Activated CD4-positive, alpha-beta T cell treated with anti-CD3 and anti-CD28 coated beads, Interleukin-2, amount 50 U/mL, for 16 hours (primary cell): Measurements from ENCODE around the gene KCND2.
"Not testable (repeated sequence)": the region's sequence is repeated elsewhere in the genome, so short reads cannot be mapped to it uniquely, and the experiment has no call there.

ENCODE experiments used
- DNase-seq: peaks from one replicate; pipeline ENCODE4 v3.0.0-alpha.2; 2020

The KCND2 gene

DNA sequence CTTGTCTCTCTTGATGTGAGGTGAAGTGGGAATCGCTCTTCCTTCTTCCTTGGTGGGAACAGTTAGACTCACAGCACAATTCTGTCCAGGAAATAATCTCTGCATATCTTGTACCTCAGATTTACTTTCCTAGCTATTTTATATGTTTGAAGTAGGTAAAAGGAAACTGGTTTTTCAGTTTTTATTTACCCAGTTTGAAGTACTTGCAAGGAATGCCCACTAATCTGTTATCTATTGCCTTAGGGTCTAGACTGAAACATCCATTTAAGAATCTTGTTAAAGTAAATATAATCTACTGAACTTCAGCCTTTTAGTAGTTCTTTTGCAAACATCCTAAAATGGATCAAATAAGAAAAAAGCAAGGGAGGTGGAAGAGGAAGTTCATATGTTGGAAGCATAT, 229.8 kb downstream of the KCND2 start:
- DNase-seq: no peak

DNA sequence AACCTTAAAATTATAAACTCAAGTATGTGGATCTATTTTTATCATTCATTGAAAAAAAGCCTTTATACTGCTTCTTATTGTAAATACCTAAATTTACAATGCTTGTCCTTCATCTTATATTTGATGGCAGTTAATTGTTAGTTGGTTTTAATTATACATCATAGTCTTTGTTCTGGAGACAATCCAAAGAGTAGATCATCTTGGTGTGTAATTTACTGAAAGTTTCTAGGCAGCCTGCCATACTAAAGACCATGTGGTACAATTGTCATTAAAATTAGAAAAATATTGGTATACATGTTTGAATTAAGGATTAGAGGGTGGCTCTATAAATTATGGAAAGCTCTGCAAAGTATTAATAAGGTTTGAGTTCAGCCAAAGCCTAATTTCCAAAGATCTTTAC, 231.4 kb downstream of the KCND2 start:
- DNase-seq: no peak

DNA sequence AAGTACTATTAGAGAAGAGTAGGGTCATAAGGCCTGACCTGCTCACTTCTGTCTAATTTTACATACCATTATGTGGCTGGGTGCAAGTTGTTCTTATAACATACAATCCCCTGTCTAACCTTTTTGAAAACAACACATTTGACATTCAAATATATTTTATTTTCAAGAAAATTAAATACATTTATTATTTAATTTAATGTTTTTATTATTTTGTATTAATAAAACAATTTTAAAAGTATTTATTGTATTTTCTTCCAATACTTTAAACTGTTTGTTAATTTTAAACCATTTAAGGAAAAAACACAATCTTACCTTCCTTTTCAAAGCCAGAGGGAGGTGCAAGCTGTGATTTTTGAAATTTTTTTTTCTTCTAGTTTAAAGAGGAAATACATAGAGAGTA, 232.8 kb downstream of the KCND2 start:
- no peak for DNase-seq

DNA sequence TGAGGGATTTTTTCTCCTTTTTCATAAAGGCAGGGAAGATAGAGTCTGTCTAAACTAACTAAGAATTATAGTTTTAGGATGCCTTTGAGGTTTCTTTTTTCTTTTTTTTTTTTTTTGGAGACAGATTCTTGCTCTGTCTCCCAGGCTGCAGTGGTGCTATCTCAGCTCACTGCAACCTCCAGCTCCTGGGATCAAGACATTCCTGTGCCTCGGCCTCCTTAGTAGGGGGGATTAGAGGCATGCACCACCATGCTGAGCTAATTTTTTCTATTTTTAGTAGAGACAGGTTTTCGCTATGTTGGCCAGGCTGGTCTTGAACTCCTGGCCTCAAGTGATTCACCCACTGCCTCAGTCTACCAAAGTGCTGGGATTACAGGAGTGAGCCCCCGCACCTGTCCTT, 239.7 kb downstream of the KCND2 start:
- no peak for DNase-seq

DNA sequence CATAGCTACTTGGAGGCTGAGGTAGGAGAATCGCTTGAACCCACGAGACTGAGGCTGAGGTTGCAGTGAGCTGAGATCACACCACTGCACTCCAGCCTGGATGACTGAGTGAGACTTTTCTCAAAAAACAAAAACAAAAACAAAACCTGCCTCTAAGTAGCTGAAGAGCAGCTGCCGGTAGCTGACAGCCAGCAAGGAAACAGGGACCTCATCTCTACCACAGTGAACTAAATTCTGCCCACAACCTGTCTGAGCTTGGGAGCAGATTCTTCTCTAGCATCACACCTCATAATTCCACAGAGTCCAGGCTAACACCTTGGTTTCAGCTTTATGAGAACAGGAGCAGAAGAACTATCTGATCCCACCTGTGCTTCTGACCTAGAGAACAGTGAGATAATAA, 246.2 kb downstream of the KCND2 start:
- no peak for DNase-seq

DNA sequence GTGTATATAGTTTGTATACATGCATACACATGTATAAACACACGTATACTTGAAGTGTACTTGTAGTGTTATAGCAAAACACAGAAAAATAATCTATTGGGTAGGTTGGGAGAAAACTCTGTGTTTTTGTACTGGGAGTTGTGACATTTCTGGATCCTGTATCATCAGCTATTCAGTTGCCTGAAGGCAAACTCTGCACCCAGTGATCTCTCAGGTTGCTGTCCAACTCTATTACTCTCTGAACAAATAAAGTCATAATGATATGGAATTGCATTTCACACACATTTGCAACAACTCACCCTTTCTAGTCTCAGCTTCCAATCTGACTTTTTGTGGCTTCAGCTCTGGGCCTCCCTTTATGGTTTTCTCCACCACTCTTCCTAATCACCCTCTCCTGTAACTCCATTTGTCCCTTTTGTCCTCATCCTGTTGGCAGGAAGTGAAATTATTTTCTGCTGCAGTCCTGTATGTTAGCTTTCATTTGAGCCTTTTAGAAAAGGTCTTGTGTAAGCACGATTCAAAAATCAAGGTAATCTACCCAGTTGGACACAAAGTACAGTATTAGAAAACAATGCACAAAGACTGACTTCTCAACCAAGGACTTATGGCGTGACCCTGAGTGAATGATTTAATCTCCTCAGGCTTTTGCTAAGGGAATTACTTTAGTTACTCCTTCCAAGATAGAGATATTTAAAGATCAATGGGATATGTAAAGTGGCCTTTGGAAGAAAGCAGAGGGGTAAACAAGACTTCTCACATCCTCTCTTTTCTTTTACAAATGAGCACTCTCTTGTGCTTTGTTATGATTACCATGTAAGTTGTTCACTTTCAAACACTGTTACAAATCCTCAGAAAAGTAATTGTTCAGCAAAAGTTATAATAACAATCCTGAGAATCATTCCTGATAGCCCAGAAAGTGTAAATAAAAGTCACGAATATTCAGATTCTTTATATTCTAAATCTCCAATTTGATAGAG, 249.1 kb downstream of the KCND2 start:
- no peak for DNase-seq

DNA sequence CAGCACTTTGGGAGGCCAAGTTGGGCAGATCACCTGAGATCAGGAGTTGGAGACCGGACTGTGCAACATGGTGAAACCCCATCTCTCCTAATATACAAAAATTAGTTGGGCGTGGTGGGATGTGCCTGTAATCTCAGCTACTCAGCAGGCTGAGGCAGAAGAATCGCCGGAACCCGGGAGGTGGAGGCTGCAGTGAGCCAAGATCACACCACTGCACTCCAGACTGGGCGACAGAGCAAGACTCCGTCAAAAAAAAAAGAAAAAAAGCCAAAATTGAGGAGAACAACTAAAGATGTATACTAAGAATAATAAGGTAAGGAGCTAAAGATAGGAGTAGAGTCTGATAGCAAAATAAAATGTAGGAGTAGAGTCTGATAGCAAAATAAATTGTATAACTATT, 251.0 kb downstream of the KCND2 start:
- DNase-seq: no peak

DNA sequence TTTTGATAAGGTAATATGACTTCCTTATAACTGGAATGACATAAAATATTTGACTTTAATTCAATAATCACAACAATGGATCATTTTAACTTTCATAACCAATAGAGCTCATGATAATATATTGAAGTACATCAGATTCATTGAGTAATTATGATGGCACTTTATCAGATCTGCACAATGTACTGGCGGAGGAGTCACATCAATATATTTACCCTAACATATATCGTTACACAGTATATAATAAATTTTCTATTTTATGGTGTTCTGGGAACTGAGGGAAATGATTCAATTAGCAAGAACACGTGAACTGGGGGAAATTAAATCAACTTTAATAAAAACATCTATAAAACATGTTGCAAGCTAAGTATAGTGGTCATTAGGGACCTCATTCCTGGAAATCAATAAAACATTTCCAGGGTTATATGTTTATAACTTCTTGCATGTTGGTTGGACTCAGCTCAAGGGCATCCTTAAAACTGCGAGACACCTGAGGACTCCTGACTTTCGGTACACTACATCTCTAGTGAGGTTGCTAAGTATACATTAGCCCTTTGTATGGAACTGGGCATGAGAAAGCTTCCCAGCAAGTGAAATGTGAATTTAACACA, 254.0 kb downstream of the KCND2 start:
- no peak for DNase-seq

DNA sequence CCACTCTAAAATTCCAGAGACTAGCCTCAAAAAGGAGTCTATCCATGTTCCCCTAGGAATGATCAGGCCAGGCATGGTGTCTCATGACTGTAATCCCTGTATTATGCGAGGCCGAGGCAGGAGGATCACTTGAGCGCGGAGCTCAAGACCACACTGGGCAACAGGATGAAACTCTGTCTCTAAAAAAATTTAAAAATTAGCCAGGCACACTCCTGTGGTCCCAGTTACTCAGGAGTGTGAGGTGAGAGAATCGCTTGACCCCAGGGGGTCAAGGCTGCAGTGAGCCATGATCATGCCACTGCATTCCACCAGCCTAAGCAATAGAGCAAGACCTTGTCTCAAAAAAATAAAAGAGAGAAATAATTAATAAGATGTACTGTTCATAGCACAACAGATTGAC, 256.8 kb downstream of the KCND2 start:
- no peak for DNase-seq

DNA sequence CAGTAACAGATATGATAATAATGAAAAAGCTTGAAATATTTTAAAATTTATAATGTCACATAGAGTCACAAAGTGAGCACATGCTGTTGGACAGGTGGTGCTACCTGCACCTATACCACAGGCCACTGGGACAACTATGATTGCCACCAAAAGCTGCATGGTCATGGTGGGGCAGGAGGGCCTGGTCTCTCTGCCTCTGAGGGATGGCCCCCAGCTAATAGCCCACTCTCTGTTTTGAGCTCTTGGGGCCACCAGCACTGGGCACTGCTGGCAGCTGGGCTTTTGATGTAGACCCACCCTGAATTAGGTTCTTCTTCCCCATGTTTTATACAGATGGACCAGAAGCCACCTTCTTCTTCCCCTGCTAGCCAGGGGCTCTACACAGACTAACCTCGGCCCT, 265.4 kb downstream of the KCND2 start:
- DNase-seq: no peak

DNA sequence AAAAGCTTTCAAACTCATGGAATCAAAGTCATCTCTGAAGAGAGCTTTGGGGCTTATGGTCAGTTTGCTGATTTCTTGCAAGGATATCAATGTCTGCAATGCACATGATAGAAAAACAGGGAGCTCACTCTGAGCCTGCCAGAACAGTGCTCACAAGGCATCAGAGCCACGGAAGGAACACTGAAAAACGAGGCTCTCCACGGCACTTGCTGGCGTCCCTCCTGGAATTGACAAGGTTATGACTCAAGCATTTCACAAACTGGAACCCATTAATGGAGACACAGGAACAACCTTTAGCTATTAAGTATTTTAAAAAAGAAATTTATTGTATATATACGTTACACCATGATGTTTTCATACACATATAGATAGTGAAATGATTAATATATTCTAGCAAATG, 266.3 kb downstream of the KCND2 start:
- DNase-seq: no peak

DNA sequence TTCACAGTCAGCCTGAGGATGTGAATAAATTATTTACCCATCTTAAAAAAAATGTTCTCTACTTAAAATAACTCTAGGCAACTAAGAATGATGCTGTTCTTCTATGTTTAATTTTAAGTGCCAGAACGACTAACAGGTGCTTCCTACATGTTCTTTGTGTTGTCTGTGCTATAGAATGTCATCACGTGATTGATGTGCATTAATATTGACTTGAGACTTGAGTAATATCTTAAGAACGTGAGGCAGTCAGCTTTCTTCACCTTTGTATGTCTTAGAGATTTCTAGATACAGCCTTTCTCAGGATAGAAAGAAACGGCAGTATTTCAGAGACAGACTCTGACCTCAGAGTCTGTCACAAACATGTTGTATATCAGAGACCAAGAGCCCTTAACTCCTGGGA, 274.6 kb downstream of the KCND2 start:
- DNase-seq: no peak

DNA sequence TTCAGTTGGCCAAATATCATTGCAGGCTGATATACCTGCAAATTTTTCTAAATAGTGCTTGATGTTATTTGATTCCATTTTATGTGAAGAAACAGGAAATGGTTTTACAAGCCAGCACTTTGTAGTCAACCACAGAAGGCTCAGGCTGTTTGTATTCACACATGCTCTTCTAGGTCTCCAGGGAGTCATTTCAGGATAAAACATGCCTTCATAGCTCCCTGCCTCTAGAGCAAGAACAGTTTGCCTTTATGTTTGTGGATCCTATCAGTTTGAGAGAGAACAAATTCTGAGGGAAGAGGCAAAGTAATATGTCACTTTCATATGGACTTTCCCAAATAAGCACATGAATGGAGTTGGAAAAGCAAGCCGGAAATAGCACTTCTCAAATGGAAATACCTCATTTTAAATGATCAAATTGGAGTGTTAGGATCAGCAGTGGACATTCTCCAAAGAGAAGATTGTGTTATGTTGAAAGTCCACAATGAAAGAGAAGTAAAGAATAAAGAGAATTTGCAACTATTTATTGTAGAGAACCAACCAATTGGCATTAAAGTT, 277.6 kb downstream of the KCND2 start:
- no peak for DNase-seq

DNA sequence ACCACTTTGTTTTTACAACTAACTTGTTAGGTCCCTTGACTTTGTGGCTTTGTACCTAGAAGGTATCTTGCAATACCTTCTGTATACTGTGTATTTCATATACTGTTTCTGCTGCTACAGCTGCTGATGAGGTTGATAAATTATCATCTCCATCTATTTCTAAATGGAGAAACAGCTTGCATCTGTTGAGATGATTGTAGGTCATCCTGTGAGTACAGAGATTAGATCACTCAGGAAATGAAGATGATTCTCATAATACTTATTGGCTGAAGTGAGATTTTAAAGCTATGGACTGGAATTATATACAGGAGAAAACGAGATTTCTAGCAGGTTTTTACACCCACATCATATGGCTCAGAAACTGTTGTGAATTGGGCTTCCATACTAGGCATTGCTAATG, 280.5 kb downstream of the KCND2 start:
- DNase-seq: no peak

DNA sequence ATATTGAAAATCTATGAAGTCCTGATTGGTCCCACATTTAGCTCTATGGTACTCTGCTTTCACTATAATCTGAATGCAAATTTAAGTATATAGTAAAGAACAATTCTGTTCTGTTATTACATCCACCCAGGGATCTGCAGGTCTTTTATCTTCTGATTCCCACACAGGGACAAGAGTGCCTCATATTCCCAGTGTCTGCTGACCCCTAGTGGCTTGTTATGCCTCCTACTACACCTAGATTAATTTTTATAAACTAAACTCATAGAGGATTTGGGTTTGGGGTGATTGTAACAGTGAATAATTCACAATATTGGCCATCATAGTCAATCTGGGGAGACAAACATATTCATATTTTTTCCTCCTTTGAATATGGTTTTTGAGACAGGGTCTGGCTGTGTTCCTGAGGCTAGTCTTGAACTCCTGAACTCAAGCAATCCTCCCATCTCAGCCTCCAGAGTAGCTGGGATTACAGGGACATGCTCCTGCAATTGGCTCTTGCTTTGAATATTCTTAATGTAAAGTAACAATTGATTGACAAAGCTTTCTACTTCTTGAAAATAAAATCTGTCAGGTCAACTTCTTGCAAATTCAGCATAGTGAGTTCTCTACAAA, 282.1 kb downstream of the KCND2 start:
- DNase-seq: peak; percentile 27

DNA sequence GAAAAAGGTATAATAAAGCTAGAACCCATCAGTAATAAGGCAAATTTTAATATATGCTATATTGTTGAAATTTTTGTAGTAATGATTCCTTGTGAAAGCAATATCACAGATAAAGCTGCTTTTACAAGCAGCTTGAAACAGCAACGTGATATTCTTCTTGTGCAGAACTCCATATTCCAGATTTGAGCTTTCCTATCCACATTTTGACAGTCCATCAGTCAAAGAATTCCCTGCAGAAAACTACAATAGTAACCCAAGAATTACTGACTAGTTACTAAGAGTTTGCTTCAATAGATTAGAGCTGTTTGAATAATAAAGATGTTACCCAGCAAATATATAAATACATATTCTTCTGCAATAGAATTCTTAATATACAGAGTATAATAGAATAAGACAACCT, 291.2 kb downstream of the KCND2 start:
- no peak for DNase-seq

DNA sequence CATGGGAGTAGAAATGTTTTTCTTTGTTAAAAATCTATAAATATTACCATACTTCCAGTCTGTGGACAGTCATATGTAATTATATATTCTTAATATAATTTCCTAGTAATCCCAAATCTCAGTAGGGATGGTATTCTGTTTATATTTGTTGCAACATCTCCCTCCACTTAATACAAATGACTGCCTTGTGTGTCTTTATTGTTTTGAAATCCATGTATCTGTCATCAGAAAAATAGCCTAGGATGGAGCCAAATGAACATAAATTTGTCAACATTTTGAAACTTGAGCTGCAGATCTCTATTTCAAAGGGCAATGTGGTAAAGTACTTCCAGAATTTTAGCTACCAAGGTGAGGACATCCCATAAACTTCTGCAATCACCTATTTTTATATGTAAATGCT, 294.2 kb downstream of the KCND2 start:
- DNase-seq: no peak

DNA sequence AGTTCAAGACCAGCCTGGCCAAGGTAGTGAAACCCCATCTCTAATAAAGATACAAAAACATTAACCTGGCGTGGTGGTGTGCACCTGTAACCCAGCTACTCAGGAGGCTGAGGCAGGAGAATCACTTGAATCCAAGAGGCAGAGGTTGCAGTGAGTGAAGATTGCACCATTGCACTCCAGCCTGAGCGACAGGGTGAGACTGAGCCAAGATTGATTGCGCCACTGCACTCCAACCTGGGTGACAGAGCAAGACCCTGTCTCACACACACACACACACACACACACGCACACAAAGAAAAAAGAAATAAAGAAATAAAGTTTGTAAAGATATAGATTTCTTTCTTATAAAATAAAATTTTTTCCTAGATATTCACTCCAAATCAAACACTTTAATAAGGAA, 305.7 kb downstream of the KCND2 start:
- DNase-seq: not testable (repeated sequence)

DNA sequence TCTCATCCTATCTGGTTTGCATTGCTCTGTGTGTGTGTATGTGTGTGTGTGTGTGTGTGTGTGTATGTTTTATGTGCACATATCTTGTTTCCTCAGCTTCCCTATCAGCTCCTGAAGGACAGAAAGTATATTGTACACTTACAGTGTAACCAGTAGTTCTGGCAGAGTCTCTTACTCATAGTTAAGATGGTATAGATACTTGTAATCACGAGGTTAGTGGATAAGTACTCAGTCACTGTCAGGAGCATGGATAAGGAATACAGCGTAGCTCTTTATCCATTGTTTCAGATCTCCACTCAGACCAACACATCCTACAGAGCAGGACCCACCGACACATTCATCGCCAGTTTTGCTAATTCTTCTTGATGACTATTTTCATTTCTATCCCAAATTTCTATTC, 309.9 kb downstream of the KCND2 start:
- no peak for DNase-seq

DNA sequence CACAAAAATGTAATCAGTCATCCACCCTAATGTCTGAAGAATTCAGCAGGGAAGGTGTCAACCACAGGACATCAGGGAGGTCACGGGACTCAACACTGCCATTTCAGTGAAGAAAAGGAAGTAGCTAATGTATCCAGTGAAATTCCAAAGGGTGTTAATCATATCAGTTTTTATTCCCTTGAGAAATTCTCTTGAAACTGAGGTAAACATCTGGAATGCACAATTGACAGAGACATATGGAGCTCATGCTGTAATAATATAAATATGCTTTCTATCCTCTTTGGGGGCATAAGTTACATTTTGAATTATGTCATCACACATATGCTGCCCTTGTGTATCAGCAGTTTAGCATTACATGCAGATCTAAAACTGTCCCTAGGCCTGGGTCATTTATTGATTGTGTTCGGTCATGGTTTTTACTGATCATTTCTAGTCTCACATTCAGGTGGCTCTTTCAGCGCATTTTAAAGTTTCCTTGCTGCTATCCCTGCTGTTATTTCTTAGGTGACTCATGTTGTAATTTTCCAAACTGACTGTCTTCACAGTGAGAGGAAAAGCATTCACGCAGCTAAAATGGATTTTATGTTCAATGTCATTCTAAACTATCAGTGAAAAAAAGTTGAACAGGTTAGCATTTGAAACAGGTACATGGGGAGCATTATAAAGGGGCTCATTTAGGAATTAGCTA, 311.1 kb downstream of the KCND2 start:
- DNase-seq: no peak

DNA sequence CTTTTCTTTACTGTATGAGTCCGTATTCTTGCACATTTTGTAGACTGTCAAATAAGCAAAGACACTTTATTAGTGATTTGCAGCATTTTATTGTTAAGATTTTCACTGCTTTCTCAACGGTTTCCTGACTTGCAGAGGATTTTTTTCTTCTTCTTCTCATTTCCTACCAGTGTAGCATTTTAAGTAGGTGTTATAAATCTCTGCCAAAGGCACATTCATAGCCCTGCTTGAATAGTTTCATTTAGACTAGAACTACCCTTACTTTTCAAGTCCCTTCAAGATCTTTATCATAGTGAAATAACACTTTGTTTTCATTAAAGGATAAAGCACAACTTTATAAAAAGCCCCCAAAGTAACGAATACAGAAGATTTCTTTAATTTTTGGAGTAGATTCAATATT, 313.6 kb downstream of the KCND2 start:
- DNase-seq: no peak

DNA sequence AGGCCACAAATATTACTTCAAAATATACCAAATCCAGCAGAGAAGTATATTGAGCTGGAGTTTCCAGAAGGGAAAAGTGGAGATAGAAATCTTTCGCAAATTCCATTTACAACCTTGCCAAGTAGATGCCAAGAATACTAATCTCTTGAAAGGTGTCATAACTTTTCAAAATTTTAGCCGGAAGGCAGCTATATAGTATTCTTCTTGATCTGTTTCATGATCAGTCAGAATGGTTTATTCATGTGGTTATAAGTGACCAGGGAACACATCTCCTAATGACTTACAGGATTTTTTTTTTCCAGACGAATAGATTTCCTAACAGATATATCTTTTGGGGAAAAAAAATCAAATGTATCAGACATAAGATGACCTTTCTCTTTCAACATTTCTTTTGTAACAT, 314.3 kb downstream of the KCND2 start:
- no peak for DNase-seq

DNA sequence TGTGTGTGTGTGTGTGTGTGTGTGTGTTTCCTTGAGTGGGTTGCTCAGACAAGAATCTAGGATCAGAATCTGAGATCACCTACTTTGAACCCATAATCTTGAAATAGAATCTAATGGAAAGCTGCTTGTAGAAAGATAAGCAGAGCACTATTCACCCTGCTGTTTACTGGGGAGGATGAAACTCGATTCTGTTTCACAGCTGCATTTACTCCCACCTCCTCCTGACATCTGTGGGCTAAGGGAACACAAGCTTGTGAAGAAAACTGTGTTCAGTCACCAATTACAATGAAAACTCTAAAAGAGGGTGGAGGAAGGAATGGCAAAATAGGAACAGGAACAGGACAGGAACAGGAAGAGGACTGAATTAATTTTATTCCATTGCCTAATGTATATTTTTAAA, 315.4 kb downstream of the KCND2 start:
- DNase-seq: no peak
